GM12864 (cell line): ENCODE measurements around the gene RAB21.
"Not testable (repeated sequence)": the region's sequence is repeated elsewhere in the genome, so short reads cannot be mapped to it uniquely, and the experiment has no call there.

ENCODE experiments used
- DNase-seq: peaks from one replicate; pipeline ENCODE4 v3.0.0-alpha.2; 2011; ENCODE audit warnings: low read depth
- H3K4me3 ChIP-seq: 2 replicates; pipeline ENCODE4 v1.5.1; 2011; ENCODE audit warnings: mild to moderate bottlenecking, low read depth, low read length, control low read depth
- TF ChIP-seq, protein P1 (sequence below): IDR thresholded peaks from 2 replicates; pipeline ENCODE4 v1.5.1; 2011; ENCODE audit warnings: low read depth, mild to moderate bottlenecking, moderate library complexity, low read length, control low read depth, inconsistent platforms; ENCODE audit errors: missing control alignments

Gene RAB21

DNA sequence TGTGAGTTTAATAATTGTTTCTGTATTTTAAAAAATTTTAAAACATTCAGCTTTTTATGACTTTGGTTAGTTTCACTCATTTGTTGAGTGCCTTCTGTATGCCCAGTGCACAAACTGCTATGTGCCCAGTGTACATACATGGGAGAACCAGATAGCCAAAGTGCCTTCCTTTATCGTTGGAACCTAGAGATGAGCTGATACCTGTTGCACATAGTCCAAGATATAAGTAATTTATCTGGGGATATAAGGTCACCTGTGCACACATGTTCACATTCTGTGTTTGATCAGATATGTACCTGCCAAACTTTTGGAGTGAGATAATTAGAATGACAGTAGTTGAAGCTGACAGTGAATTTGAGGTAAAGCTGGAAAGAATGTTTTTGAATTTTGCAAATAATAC lies 37.9 kb downstream of the RAB21 start:
- TF ChIP-seq, protein P1, sequence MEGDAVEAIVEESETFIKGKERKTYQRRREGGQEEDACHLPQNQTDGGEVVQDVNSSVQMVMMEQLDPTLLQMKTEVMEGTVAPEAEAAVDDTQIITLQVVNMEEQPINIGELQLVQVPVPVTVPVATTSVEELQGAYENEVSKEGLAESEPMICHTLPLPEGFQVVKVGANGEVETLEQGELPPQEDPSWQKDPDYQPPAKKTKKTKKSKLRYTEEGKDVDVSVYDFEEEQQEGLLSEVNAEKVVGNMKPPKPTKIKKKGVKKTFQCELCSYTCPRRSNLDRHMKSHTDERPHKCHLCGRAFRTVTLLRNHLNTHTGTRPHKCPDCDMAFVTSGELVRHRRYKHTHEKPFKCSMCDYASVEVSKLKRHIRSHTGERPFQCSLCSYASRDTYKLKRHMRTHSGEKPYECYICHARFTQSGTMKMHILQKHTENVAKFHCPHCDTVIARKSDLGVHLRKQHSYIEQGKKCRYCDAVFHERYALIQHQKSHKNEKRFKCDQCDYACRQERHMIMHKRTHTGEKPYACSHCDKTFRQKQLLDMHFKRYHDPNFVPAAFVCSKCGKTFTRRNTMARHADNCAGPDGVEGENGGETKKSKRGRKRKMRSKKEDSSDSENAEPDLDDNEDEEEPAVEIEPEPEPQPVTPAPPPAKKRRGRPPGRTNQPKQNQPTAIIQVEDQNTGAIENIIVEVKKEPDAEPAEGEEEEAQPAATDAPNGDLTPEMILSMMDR = no peak
- H3K4me3 ChIP-seq = no peak overlapping the region
- no peak for DNase-seq

DNA sequence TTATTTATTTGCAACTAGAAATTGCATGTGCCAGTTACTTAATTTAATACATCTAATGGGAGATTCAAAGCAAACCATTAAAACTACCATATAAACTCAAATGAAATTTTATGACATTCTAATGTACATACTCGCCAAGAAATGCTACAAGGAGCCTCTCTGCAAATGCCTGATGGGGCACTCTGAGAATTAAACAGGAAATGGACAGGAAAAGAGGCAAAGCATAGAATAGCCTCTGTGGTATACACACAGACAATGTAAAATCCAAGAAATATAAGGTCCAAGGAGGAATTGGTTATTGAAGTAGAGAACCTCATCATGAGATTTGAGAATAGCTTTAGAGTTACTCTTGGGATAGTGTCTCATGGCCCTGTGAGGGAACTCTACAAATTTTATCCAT lies 41.2 kb downstream of the RAB21 start:
- H3K4me3 ChIP-seq = no peak overlapping the region
- no peak for DNase-seq
- TF ChIP-seq, protein P1 = no peak

DNA sequence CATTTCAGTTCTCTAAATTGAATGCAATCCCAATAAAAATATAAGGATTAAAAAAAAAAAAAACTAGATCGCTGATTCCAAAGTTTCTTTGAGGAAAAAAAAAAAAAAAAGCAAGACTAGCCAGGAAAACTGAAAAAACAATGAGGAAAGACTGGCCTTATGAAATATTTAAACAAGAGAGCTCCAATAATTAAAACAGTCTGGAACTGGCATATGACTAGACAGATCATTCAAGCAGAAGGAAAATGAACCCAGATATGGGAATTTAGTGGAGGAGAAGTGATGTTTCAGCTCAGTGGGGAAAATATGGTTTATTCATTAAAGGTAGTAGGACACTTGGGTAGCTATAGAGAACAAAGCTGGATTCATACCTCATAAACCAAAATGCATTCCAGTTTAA lies 42.9 kb downstream of the RAB21 start:
- no peak overlapping the region for H3K4me3 ChIP-seq
- no peak for DNase-seq
- TF ChIP-seq, protein P1 = no peak

DNA sequence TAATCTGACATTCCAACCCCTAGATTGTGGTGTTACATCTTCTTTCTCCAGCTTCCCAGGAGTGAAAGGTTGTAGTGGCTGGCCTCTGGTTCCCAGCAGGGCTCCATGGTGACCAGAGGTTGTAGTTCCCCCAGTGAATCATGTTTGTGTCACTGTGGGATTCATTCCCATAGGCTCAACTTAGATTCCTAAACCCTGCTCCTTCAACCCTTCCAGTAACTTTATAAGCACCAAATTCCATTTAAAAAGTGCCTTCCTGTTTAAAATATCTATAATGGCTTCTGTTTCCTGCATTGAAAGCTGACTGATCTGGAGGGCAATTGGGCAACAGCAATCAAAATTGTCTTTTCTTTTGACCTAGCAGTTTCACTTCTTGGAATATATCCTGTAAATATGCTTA lies 44.4 kb downstream of the RAB21 start:
- no peak overlapping the region for H3K4me3 ChIP-seq
- no peak for DNase-seq
- TF ChIP-seq, protein P1 = no peak

DNA sequence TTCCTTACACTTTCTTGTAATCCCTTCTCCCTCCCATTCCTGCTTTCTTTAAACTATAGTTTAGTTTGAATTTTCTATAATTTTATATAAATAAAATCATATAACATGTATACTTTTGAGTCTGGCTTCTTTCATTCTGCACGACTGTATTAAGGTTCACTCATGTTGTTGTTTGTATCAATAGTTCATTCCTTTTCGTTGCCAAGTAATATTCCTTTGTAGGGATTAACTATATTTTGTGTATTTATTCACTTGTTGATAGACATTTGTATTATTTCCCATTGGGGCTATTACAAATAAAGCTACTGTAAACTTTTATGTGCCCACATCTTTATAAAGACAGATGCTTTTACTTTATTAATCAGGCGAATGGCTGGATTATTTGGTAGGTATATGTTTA lies 45.5 kb downstream of the RAB21 start:
- TF ChIP-seq, protein P1 = no peak
- no peak overlapping the region for H3K4me3 ChIP-seq
- no peak for DNase-seq

DNA sequence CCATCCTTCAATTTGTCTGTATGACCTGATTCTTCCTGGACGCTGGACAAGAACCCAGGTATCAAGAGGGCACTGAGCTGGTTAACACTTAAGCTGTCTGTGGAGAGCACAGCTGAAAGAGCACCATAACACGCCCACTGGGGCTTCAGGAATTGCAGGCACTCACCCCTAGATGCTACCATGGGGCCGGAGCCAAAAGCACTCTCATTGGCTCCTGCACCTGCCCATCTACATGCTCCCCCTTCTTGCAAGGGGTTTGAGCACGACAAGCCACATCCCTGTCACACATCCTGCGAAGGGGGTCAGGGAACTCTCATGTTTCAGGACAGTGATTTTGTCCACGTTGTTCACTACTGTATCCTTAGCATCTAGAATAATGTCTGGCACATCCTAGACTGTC lies 49.8 kb downstream of the RAB21 start:
- no peak for DNase-seq
- no peak overlapping the region for H3K4me3 ChIP-seq
- TF ChIP-seq, protein P1 = no peak

DNA sequence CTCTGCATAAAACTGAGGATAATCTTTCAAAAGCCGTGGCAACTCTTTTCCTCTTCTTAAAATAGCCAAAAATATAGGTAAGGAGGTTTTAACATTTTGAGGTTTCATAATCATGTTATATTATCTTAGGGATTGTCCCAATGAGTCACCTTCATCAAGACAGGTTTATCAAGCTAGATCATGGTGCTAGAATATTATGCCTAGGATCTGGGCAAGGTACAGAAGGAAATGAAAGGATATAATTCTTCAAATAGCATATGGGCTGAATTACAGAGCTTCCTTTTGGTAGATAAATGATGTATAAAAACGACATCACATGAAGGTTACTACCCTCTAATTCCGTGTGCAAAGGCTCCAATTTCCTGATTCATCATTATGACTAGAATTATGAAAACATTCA lies 56.3 kb downstream of the RAB21 start:
- no peak for DNase-seq
- TF ChIP-seq, protein P1 = no peak
- no peak overlapping the region for H3K4me3 ChIP-seq

DNA sequence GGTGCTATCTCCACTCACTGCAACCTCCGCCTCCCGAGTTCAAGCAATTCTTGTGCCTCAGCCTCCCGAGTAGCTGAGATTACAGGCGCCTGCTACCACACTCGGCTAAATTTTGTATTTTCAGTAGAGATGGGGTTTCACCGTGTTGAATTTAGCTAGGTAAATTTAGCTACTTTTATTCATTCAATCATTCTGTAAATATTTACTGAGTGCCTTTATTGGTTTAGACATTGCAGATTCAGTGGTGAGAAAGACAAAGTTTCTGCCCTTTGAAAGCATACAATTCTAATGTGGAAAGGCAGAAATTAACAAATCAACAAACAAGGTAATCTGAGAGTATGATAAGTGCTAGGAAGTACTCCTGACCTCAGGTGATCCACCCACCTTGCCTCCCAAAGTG lies 60.6 kb downstream of the RAB21 start:
- not testable (repeated sequence) for DNase-seq, H3K4me3 ChIP-seq

DNA sequence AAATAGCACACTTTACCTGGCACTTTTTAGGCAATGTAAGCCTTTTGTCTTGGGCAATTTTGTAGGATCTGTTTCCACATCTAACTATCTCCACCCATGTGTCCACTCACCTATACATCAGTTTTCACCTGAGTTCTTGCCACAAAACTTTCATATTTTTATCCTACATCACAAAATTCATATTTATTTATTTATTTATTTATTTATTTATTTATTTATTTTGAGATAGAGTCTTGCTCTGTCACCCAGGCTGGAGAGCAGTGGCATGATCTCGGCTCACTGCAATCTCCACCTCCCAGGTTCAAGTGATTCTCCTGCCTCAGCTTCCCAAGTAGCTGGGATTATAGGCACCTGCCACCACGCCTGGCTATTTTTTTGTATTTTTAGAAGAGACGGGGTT lies 67.4 kb downstream of the RAB21 start:
- H3K4me3 ChIP-seq, DNase-seq: not testable (repeated sequence)
